ENCODE measurements around the gene CELSR2. TPM values are rescaled to one million over a fixed set of nuclear protein-coding genes. Genes with fewer than 3 reads are reported as not detected.

Gene CELSR2
- total RNA-seq, 1 experiment from 2014 or later: 17.1 TPM

DNA sequence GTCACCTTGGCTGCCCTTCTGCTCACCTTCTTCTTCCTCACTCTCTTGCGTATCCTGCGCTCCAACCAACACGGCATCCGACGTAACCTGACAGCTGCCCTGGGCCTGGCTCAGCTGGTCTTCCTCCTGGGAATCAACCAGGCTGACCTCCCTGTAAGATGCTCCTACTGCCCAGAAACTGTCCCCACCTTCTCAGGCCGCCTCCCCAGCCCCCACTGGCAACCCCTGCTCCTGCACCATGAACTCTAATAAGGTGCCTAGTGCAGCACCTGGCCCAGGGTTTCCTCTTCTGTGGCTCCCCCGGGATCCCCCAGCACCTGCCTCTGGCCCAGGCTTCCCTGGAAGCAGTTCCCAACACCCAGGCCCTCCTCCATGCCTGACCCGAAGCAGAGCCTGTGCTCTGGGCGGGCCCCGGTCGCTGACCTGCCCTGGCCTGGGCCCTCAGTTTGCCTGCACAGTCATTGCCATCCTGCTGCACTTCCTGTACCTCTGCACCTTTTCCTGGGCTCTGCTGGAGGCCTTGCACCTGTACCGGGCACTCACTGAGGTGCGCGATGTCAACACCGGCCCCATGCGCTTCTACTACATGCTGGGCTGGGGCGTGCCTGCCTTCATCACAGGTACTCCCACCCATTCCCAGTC is 20.8 kb downstream of the CELSR2 start (continued):
- TF ChIP-seq POLR2A (IDR thresholded peaks at IDR 0.05; ENCODE audit: borderline replicate concordance, extremely low read depth, insufficient read depth, insufficient read length): no peak
- no peak for TF ChIP-seq EZH2phosphoT487 (IDR thresholded peaks at IDR 0.05; ENCODE audit: borderline replicate concordance)
- TF ChIP-seq, protein P1, sequence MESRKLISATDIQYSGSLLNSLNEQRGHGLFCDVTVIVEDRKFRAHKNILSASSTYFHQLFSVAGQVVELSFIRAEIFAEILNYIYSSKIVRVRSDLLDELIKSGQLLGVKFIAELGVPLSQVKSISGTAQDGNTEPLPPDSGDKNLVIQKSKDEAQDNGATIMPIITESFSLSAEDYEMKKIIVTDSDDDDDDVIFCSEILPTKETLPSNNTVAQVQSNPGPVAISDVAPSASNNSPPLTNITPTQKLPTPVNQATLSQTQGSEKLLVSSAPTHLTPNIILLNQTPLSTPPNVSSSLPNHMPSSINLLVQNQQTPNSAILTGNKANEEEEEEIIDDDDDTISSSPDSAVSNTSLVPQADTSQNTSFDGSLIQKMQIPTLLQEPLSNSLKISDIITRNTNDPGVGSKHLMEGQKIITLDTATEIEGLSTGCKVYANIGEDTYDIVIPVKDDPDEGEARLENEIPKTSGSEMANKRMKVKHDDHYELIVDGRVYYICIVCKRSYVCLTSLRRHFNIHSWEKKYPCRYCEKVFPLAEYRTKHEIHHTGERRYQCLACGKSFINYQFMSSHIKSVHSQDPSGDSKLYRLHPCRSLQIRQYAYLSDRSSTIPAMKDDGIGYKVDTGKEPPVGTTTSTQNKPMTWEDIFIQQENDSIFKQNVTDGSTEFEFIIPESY (IDR thresholded peaks at IDR 0.05; ENCODE audit: extremely low read depth, insufficient replicate concordance, low read length): no peak
- TF ChIP-seq, protein P2, sequence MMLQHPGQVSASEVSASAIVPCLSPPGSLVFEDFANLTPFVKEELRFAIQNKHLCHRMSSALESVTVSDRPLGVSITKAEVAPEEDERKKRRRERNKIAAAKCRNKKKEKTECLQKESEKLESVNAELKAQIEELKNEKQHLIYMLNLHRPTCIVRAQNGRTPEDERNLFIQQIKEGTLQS (IDR thresholded peaks at IDR 0.05): no peak

DNA sequence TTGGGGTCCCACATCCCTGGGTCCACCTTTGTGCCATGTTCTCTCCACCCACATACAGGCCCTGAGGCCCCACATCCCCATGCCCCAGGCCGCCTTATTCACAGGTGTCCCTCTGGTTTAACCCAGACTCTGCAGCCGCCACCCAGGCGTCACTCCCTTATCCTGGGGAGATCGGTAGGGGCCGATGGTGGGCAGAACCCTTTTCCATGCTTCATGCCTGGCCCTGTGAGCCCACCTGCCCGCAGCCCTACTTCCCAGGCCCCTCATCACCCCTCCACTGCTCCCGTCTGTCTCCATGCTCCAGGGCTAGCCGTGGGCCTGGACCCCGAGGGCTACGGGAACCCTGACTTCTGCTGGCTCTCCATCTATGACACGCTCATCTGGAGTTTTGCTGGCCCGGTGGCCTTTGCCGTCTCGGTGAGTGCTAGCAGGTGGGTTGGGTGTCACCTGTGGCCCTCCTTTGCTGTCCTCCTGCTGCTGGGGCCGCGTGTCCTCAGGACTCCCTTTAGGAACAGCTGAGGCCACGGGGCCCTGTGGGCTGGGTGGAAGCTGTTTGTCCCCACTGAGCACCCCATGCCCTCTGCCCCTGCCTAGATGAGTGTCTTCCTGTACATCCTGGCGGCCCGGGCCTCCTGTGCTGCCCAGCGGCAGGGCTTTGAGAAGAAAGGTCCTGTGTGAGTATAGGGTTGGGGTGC is 21.4 kb downstream of the CELSR2 start:
- no TSS peak for BruUV-seq (replicated peaks)
- ATAC-seq: no peak
- POLR2A ChIA-PET: no interaction called here
- no peak for DNase-seq (ENCODE audit: low read depth, low spot score)
- H3K9ac ChIP-seq (ENCODE audit: low read length): no peak overlapping the region
- H3K9me2 ChIP-seq (ENCODE audit: insufficient read depth): no peaks in the 10 kb centered on the region
- RAD21 ChIA-PET (ENCODE audit: low non-redundant PET in 1 of 2, low total read pairs in 2 of 2, uncharacterized antibody in 2 of 2, unreplicated experiment in 2 of 2): no interaction called here
- H3K27ac ChIP-seq (ENCODE audit: low read depth, low read length): no peak overlapping the region
- H3K79me2 ChIP-seq (ENCODE audit: insufficient read depth, low read length): no peaks in the 10 kb centered on the region
- H4K20me1 ChIP-seq (ENCODE audit: insufficient read depth): no peaks in the 10 kb centered on the region
- no peaks in the 10 kb centered on the region for H3K9me3 ChIP-seq (ENCODE audit: control insufficient read depth in 1 of 2, insufficient read depth in 1 of 2, low read depth in 1 of 2, low read length in 2 of 2)
- H2AFZ ChIP-seq (ENCODE audit: low read depth, low read length, poor library complexity, severe bottlenecking): no peak overlapping the region
- H3K4me1 ChIP-seq (ENCODE audit: control insufficient read depth in 1 of 2, insufficient read depth in 2 of 2, low read length in 2 of 2): peaks cover 30 to 32% of the 10 kb centered on the region in 2 experiments
- H3K4me2 ChIP-seq (ENCODE audit: low read length): no peak overlapping the region
- H3K4me3 ChIP-seq (replicated peaks in 1 of 2; ENCODE audit: low read depth in 1 of 2, low read length in 2 of 2): no peak overlapping the region
- no peak for TF ChIP-seq ZFX (IDR thresholded peaks at IDR 0.05)
- TF ChIP-seq TCF7L2 (IDR thresholded peaks at IDR 0.05; ENCODE audit: borderline replicate concordance, extremely low read depth, insufficient read depth, insufficient read length): no peak
- no peak for TF ChIP-seq RAD21 (IDR thresholded peaks at IDR 0.05; ENCODE audit: low read depth)
- no peak for TF ChIP-seq EZH2phosphoT487 (IDR thresholded peaks at IDR 0.05; ENCODE audit: borderline replicate concordance)
- no peak for TF ChIP-seq SIN3A (IDR thresholded peaks at IDR 0.05; ENCODE audit: low read depth)
- no peak for TF ChIP-seq ELF1 (IDR thresholded peaks at IDR 0.05; ENCODE audit: borderline replicate concordance, low read depth)
- TF ChIP-seq JUND (IDR thresholded peaks at IDR 0.05): no peak
- no peak for TF ChIP-seq CBX3 (IDR thresholded peaks at IDR 0.05; ENCODE audit: low read depth)
- TF ChIP-seq SRF (IDR thresholded peaks at IDR 0.05; ENCODE audit: low read depth): no peak
- no peak for TF ChIP-seq POLR2AphosphoS5 (IDR thresholded peaks at IDR 0.05; ENCODE audit: low read depth, low read length)
- no peak for TF ChIP-seq POLR2A (IDR thresholded peaks at IDR 0.05; ENCODE audit: borderline replicate concordance, extremely low read depth, insufficient read depth, insufficient read length)
- no peak for TF ChIP-seq EGR1 (IDR thresholded peaks at IDR 0.05; ENCODE audit: low read depth)
- no peak for TF ChIP-seq YY1 (IDR thresholded peaks at IDR 0.05; ENCODE audit: extremely low read depth, insufficient replicate concordance, low read depth, low read length)
- TF ChIP-seq EZH2 (IDR thresholded peaks at IDR 0.05): no peak
- no peak for TF ChIP-seq ZNF274 (IDR thresholded peaks at IDR 0.05; ENCODE audit: low read depth, low read length)
- TF ChIP-seq, protein P3, sequence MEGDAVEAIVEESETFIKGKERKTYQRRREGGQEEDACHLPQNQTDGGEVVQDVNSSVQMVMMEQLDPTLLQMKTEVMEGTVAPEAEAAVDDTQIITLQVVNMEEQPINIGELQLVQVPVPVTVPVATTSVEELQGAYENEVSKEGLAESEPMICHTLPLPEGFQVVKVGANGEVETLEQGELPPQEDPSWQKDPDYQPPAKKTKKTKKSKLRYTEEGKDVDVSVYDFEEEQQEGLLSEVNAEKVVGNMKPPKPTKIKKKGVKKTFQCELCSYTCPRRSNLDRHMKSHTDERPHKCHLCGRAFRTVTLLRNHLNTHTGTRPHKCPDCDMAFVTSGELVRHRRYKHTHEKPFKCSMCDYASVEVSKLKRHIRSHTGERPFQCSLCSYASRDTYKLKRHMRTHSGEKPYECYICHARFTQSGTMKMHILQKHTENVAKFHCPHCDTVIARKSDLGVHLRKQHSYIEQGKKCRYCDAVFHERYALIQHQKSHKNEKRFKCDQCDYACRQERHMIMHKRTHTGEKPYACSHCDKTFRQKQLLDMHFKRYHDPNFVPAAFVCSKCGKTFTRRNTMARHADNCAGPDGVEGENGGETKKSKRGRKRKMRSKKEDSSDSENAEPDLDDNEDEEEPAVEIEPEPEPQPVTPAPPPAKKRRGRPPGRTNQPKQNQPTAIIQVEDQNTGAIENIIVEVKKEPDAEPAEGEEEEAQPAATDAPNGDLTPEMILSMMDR (IDR thresholded peaks at IDR 0.05 in 2 of 3, conservative IDR thresholded peaks at IDR 0.05 in 1 of 3; ENCODE audit: borderline replicate concordance in 1 of 3, insufficient read depth in 1 of 3, low read depth in 2 of 3, low read length in 2 of 3): no peak
- TF ChIP-seq FOSL1 (IDR thresholded peaks at IDR 0.05; ENCODE audit: low read depth): no peak
- TF ChIP-seq, protein P4, sequence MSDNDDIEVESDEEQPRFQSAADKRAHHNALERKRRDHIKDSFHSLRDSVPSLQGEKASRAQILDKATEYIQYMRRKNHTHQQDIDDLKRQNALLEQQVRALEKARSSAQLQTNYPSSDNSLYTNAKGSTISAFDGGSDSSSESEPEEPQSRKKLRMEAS (IDR thresholded peaks at IDR 0.05): no peak
- CTCF ChIA-PET: no interaction called here
- H3K36me3 ChIP-seq (ENCODE audit: control insufficient read depth in 1 of 2, insufficient read depth in 2 of 2, low read length in 2 of 2): peaks cover 0 to 2% of the 10 kb centered on the region in 2 experiments; a peak in 1 of 4 replicates
- H3K27me3 ChIP-seq (ENCODE audit: insufficient read depth, low read length): no peaks in the 10 kb centered on the region
- intact Hi-C loops (cut with micrococcal nuclease): no loop called here
